Astrocyte of the hippocampus (primary cell): ENCODE measurements around the gene CMBL.

Experiments
- DNase-seq: peaks from one replicate; pipeline ENCODE4 v3.0.0; 2011; ENCODE audit warnings: low read depth, low spot score

CMBL gene

DNA sequence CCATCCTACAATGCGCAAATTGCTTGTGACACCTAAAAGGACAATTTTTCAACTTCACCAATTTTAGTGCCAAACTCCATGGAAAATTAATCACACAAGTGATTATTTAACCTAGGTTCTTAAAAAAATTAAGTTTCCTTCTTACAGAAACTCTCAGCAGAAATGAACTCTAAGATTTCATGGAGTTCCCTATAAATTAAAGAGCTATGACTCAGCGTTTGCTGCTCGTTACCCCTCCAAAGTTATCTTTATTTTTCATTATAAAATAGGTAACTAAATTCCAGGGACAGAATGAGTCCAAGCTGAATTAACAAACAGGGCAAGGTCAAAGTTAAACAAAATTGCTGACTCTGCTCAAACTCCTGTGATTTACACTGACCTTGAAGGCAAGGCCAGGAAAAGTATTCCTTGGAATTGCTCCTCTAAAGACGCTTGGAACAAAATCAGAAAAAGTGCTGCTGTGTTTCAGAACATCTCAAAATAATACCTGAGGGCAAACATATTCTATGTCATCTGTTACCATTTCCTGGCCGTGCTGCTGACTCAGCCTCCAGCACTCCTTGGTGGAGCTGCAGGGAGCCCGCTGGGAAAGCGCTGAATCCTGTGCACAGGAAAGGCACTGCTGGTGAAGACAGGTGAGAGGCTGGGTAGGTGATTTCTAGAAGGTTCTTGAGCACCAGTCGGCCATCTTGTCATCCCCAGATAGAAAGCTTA is 2.5 kb upstream of the CMBL start:
- peak; percentile 58 for DNase-seq

DNA sequence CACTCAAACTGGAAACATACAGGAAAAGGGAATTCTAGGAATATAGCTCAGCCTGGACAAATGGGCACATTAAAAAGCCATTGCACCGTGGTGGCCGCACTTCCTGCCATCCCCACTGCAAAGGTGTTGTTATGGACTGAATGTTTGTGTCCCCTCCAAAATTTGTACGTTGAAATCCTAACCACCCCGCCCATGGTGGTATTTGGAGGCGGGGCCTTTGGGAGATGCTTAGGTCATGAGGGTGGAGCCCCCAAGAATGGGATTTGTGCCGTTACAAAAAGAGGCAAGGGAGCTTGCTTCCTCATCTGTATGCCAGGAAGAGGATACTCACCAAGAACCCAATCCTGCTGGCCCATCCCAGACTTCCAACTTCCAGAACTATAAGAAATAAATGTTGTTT is 1.1 kb upstream of the CMBL start:
- no peak for DNase-seq

DNA sequence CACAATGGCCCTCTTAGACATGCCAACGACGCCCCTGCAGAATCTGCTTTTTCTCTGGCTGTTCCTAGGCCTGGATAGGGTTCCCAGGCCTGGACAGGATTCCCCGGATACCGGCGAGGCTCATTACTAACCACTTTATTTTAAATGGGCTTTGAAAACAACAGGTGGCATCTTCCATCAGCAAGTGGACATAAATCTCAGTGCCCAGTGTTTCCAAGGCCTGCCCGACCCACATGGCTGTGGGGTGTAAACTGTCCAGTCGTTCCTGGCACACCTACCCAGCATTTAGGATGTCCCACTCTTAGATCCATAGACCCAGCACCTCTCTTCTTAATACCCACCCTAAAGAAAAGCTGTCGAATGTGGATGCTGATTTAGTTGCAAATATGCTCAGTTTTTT is 896 bp downstream of the CMBL start:
- peak; percentile 17 for DNase-seq

DNA sequence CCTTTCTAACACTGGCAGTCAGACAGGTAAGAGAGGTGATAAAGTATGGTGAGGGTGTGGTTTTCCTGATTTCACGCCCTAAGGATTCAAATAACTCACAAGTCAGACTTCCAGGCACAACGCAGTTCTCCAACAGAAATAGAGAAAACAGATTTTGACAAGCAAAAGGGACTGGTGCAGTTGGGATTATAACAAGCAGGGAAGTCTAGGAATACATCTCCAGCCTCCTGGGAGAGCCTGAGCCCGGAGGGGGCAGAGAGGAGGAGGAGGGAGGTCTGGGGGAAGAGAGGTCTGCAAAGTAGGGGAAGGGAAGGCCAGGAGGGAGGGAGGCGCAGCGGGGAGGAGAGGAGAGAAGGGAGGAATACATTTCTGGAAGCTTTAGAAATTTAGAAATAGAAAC is 1.6 kb downstream of the CMBL start:
- no peak for DNase-seq

DNA sequence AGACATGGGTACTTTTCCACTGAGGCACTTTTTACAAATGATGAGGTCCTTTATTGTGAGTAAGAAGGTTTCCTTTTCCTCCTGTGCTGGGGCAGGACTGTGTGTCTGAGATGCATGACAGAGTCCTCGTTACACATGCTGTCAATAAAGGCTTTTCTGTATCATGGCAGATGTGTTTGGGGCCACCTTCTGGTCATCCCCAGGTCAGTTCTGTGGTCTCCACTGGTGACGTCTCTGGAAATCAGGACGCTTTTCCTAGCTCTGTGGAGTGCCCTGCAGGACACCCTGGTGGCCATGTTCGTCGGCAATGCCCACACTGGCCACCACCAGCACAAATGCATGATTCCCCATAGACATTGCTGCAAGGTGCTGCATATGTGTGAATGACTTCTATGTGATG is 2.8 kb downstream of the CMBL start:
- no peak for DNase-seq

DNA sequence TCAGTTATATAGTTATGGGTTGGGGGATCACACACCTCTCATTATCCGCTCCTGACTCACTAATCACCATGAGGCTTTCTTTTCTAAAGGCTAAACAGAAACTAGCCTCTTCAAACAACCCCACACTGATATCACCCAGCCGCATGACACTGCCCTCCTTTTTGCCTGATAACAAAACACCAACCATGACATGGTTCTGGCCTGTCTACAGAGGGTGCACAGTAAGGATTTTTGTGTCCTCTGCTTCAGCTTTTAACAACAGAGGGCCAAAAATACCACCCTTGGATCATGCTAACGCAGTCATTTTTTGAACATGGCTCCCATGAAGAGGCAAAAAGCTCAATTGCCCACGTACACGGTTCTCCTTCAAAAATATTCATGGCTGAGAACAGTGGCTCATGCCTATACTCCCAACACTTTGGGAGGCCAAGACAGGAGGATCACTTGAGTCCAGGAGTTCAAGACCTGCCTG is 4.0 kb downstream of the CMBL start:
- DNase-seq: no peak

DNA sequence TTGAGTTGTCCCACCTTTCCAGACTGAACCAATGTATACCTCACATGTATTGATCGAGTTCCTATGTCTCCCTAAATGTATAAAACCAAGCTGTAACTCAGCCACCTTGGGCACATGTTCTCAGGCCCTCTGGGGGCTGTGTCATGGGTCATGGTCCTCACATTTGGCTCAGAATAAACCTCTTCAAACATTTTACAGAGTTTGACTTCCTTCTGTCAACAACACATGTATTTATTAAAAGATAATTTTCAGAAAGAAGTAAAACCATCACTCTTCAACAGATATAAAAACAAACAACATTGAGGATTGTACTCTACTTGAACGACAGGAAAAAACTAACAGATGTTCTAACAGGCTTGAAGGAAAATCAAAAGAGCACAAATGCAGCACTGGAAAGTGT is 4.5 kb downstream of the CMBL start:
- DNase-seq: no peak

DNA sequence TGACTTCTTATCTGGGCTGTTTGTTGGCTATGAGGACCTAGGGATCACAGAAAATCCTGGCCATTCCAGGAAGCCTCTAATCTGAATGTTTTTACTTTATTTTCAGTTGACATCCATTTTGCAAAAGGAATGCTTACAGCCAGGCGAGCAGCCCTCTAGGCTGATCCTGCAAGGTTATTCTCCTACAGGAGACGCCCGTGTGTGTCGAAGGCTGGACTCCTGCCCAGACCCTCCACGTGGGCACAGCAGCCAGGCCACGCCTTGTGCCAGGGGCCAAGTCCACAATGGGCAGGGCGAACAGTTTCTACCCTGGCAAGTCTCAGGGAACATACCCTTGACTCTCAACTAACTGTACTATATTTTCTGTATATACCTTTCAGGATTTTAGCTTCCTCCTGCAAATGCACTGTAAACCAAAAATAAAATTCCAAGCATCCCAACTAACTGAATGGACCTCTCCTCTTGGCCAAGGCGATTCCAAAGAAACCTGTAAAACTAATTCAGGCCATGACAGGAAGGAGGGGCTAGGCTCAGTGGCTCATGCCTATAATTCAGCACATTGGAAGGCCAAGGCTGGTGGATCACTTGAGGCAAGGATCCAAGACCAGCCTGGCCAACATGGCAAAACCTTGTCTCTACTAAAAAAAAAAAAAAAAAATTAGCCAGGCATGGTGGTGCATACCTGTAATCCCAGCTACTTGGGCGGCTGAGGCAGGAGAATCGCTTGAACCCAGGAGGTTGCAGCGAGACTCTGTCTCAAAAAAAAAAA is 5.7 kb downstream of the CMBL start:
- DNase-seq: peak; percentile 69

DNA sequence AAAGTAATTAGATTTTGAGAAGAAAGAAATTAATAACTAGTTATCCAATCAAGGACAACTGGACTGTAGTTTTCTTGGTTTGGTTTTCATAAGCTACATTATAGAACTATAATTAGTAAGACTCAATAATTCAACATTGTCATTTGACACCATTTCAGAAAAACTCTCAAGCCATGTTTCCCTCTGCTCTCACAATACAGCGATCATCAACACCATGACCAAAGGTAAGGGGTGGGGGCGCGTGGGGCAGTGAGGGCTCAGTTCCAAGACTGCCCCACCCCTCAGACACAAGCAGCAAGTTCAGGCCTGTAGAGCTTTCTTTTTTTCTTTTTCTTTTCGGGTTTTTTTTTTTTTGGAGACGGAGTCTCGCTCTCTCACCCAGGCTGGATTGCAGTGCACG is 6.4 kb downstream of the CMBL start:
- DNase-seq: no peak

DNA sequence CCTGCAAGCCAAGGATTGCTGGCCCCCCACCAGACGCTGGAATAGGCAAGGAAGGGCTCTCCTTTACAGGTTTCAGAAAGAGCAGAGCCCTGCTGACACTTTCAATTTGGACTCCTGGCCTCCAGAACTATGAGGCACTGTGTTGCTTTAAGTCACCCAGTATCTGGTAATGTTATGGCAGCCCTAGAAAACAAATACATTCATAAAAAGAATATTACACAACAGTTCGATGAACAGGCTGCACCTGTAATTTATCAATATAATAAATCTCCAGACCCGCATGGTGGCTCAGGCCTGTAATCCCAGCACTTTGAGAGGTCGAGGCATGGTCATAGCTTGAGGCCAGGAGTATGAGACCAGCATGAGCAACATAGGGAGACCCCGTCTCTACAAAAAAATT is 7.5 kb downstream of the CMBL start:
- DNase-seq: no peak

DNA sequence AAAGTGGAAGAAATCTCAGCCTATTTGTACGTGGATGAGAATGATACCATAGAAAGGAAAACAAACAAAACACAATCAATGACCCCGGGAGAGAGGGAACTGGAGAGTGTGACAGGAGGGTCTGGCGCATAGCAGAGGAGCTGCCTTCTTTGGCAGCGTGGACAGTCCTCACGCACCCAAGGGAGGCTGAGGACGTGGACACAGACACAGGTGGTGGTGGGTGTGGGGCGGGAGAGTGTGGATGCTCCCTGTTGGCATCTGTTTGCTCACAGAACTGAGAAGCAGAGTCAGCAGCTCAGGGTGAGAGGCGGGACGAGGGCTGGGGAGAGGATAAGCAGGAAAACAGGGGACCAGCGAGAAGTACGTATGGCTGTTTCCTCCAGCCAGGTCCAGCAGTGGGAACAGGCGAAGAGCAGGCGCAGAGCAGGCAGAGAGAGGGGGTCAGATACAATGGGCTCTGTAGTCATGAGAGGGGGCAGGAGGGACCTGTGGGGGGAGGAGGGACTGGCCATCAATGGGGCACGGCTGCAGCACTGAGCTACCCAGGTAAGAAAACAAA is 10.0 kb downstream of the CMBL start:
- no peak for DNase-seq

DNA sequence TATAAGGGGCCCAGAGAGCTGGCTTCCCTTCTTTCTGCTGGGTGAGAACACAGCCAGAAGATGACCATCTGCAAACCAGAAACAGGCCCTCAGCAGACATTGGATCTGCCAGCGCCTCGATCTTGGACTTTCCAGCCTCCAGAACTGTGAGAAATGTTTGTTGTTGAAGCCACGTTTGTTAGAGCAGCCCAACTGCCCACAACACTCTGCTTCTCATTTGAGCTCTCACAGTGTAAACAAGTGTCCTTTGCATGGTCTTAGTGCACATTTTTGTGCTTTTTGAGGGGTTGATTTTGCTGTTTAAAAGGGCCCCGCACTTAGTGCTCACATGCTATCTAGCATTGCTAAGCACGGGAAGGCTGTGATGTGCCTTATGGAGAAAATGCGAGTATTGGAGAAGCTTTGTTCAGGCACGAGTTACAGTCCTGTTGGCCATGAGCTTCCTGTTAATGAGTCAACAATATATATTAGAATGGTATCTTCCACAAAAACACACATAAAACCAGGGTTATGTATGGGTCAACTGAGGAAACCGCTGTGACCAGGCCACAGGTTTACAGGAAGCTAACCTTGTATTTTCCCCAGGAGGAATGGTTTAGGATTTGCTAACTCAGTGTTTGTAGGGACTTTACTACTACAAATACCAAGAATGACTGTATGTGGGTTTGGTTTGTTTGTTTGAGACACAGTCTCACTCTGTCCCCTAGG is 11.9 kb downstream of the CMBL start:
- no peak for DNase-seq

DNA sequence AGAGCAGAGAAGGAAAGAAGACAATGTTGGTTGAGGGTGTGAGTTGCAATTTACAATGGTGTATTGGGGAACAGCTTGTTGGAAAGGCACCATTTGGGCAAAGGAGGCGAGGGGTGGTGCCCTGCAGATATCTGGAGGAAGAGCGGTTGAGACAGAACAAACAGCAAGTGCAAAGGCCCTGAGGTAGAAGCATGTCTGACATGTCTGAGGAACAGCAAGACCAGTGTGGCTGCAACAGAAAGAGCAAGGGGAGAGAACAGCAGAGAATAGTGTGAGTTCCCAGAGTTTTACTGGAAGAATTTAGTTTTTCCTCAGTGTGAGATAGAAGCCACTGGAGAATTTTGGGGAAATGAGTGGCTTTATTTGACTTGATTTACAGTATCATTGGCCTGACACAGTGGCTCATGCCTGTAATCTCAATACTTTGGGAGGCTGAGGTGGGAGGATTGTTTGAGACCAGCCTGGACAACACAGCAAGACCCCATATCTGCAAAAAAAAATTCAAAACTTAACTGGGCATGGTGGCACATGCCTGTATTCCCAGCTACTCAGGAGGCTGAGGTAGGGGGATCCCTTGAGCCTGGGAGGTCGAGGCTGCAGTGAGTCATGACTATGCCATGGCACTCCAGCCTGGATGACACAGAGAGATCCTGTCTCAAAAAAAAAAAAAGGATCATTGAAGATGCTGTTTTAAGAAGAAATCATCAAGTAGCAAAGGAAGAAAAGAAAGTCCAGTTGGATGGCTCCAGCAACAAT is 13.6 kb downstream of the CMBL start:
- DNase-seq: no peak

DNA sequence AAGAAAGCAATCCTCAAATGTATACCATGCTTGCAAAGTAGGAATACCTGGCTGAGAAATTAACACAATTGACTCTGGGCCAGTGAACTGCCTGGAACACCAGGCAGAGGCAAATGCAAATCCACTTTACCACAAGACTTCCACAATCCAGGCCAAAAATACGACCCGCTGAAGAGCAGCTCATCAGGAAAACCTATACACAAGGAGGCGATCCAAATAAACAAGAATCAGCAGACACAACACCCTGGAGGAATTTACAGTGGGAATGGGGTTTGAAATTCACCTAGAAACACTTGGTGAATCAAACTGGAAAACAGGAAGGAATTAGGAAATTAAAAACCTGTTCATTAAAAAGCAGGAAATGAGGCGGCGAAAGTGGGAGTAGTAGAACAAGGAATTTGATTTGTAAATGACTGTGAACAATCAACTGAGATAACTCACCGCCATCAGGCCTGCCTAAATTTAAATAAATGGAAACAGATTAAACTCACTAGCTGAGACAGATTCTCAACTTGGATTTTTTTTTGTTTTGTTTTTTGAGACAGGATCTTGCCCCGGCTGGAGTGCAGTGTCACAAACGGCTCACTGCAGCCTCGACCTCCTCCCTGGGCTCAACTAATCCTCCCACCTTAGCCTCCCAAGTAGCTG is 15.9 kb downstream of the CMBL start:
- peak; percentile 77 for DNase-seq

DNA sequence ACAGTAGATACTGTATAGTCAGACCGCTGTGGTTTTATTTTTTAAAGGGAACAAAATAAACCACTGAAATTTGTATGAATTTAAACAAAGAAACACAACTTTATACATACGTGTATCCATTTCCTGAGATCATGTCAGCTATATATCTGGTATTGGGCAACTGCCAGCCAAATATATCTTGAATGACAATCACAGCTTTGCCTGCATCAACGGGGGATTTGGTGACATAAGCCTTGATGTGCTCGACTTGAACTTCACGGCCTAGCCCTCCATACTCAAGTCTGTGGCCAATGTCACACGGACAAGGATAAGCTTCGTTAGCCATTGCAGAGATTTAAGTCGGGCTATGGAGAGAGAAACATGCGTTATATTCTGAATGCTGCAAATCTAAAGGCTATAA is 17.3 kb downstream of the CMBL start:
- no peak for DNase-seq

DNA sequence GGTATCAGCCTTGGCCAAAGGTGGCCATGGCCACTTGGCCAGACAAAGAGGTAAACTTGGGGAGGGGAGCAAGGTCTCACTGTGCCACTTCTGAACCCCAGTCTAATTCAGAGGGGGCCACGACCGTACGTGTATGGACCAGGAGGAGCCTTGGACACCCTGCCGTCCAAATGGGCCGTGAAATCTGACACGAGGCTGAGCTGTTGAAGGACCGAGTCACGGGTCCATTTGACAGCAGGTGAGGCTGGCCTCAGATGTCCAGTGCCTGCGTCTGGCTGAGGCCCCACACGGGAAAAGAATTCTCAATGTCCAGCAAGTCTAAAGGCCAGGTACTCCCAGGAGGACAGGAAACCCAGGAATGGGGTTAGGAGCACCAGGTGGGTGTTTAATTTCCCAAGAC is 17.7 kb downstream of the CMBL start:
- no peak for DNase-seq

DNA sequence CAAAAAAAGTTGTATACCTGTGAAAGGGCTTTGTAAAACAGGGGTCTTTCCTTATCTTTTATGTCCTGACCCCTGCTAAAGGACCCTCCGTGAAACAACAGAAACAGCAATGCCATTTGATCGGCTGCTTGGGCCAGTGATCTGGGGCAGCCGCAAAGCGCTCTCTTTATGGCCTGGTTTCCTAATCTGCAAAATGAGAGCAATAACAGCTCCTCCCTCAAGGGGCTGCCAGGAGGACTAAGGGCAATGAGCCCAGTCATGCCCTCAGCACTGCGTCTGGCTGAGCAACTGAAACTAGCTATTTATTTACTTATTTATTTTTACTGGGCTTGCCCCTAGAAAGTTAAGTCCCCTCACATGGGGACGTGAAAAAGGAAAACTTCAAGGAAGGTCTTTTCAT is 18.3 kb downstream of the CMBL start:
- peak; percentile 30 for DNase-seq

DNA sequence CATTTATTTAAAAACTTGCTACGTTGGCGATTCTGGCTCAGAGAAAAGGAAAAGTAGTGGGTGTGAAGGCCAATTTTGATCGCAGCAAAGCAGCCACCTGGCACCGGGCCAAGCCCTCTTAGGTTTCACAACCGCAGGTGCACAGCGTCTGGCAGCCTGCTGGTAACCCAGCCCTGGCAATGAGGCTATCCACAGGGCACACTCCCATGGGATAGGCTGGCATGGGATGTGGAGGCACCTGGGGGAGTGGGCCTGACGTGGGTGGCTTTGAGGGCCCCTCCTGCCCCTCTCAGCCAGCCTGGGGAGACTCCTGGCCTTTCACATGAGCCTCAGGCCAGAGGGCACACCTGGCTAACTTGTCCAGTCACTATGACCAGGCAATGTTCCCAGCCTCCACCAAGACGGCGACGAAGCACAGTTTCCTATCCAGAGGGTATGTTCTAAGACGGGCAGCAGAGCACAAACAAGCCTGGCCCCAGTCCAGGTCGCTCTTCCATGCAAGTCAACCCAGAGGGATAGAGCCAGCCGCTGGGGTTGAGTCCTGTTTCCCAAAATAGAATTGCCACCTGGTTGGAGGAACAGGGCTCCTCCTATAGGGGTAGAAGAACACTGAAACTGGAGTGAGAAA is 19.0 kb downstream of the CMBL start:
- peak; percentile 44 for DNase-seq

DNA sequence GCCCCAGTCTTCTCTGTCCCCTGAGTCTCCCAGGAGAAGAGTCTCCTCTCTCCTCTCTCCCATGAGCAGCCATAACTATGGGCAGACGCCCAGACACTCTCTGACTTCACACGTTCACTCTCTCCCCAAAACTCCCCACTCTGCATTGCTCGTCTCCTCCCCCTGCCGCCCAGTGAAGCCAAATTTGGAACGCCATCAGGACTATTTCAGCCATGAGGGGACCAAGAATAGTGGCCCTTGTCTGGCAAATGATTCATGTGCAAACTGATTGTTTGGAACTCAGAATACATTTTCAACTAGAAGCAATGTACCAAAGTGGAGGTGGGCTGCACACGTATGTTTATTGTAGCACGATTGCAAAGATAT is 20.9 kb downstream of the CMBL start:
- no peak for DNase-seq

DNA sequence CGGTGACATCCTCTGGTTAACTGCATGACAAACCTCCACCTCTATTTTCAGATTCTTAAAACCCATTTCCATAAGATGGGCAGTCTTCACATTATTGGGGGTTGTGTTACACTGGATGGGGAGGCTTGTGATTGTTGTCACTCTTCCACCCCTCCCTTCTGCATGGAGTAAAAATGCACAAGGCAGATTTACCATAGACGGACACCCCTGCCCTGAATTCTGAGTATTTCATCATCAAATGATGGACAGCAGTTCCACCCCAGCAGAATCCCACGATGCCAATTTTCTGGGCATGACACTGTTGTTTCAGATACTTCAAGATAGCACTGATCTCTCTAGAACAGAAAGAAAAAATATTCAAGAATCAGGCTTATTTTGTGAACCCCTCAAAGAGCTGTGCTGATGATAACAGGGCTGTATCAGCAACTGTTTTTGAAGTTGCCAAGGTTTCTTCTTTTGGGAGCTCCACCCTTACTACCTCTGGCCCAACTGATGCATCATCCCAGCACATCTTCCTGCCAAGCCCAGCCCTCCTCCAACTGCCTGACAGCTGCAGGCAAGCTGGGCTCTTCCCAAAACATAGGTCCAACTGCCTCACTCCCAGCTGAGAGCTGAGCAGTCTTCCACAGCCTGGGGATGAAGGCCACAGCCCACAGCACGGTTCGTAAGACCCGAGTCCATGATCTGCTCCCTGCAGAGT is 21.4 kb downstream of the CMBL start:
- DNase-seq: no peak
